GM12878 (cell line): Measurements from ENCODE around the gene KHK. TPM values are rescaled to one million over a fixed set of nuclear protein-coding genes. Genes with fewer than 3 reads are reported as not detected.
A peak's percentile ranks its signal among the peaks of the same experiment; 100 is the strongest.

ENCODE experiments used
- ASH2L ChIP-seq: fragments of 300-600, 200-600 bp; sonication (generic); IDR thresholded peaks from 2 replicates; pipeline ENCODE4 v1.6.1; 2017; ENCODE audit warnings: low read depth, mild to moderate bottlenecking, borderline replicate concordance
- BACH1 ChIP-seq: fragments of 450-650 bp; IDR thresholded peaks from 2 replicates; pipeline ENCODE4 v1.6.1; 2017; ENCODE audit warnings: mild to moderate bottlenecking, borderline replicate concordance
- BHLHE40 ChIP-seq, 2 experiments: fragments of 450-650 bp in 1 of 2; IDR thresholded peaks; 2 replicates each; pipeline ENCODE4 v1.6.1; 2011 to 2017; ENCODE audit warnings: low read depth in 2 of 2, borderline replicate concordance in 1 of 2, improper control_type of control experiment in 1 of 2, low read length in 1 of 2, mild to moderate bottlenecking in 1 of 2
- CBFB ChIP-seq: IDR thresholded peaks from 2 replicates; pipeline ENCODE4 v1.6.1; 2016; ENCODE audit warnings: antibody characterized with exemption, low read depth
- CREB1 ChIP-seq: IDR thresholded peaks from 2 replicates; pipeline ENCODE4 v1.6.1; 2012; ENCODE audit warnings: low read depth, mild to moderate bottlenecking, inconsistent platforms
- FOXM1 ChIP-seq: IDR thresholded peaks from 2 replicates; pipeline ENCODE4 v1.6.1; 2012; ENCODE audit warnings: low read depth, mild to moderate bottlenecking, inconsistent platforms, low read length, moderate library complexity
- HDAC2 ChIP-seq: fragments of 200-600 bp; sonication (generic); IDR thresholded peaks from 2 replicates; pipeline ENCODE4 v1.6.1; 2017
- HDAC6 ChIP-seq: fragments of 200-600 bp; sonication (generic); IDR thresholded peaks from one replicate; pipeline ENCODE4 v1.8.0; 2017; ENCODE audit warnings: antibody characterized with exemption; ENCODE audit not compliant: unreplicated experiment
- KDM1A ChIP-seq: fragments of 200-600 bp; sonication (generic); IDR thresholded peaks from 2 replicates; pipeline ENCODE4 v1.6.1; 2016; ENCODE audit warnings: borderline replicate concordance
- NBN ChIP-seq: fragments of 450-650 bp; IDR thresholded peaks from 2 replicates; pipeline ENCODE4 v1.6.1; 2016
- NFIC ChIP-seq: IDR thresholded peaks from 2 replicates; pipeline ENCODE4 v1.6.1; 2012; ENCODE audit warnings: low read depth, mild to moderate bottlenecking, inconsistent platforms, low read length, moderate library complexity
- NFYB ChIP-seq: IDR thresholded peaks from 2 replicates; pipeline ENCODE4 v1.6.1; 2011; ENCODE audit warnings: low read depth, mild to moderate bottlenecking, low read length, improper control_type of control experiment, moderate library complexity; ENCODE audit not compliant: insufficient read depth
- NRF1 ChIP-seq: conservative IDR thresholded peaks from 2 replicates; pipeline ENCODE4 v1.6.1; 2011; ENCODE audit warnings: mild to moderate bottlenecking, low read depth, low read length, improper control_type of control experiment
- POLR2A ChIP-seq: IDR thresholded peaks from 2 replicates; pipeline ENCODE4 v1.6.1; 2011; ENCODE audit warnings: low read depth, mild to moderate bottlenecking, low read length
- POLR2AphosphoS5 ChIP-seq: IDR thresholded peaks from 2 replicates; pipeline ENCODE4 v1.6.1; 2011; ENCODE audit warnings: mild to moderate bottlenecking, low read length, inconsistent platforms
- RBBP5 ChIP-seq: fragments of 200-600 bp; sonication (generic); conservative IDR thresholded peaks from 2 replicates; pipeline ENCODE4 v1.6.1; 2016
- RELA ChIP-seq: fragments of 450-650 bp; IDR thresholded peaks from 2 replicates; pipeline ENCODE4 v1.8.0; 2014; ENCODE audit warnings: borderline replicate concordance; ENCODE audit not compliant: partially characterized antibody
- SIX5 ChIP-seq: IDR thresholded peaks from 2 replicates; pipeline ENCODE4 v1.6.1; 2011; ENCODE audit warnings: mild to moderate bottlenecking, low read depth, low read length, moderate library complexity; ENCODE audit not compliant: severe bottlenecking
- SREBF2 ChIP-seq: IDR thresholded peaks from 2 replicates; pipeline ENCODE4 v1.6.1; 2012; ENCODE audit warnings: mild to moderate bottlenecking, low read length
- TBL1XR1 ChIP-seq: IDR thresholded peaks from 2 replicates; pipeline ENCODE4 v1.6.1; 2012; ENCODE audit warnings: low read depth, low read length, improper control_type of control experiment
- TCF12 ChIP-seq: IDR thresholded peaks from 2 replicates; pipeline ENCODE4 v1.6.1; 2011; ENCODE audit warnings: low read depth, mild to moderate bottlenecking, low read length
- WRNIP1 ChIP-seq: IDR thresholded peaks from 2 replicates; pipeline ENCODE4 v1.6.1; 2011; ENCODE audit warnings: low read depth, low read length, improper control_type of control experiment, borderline replicate concordance
- YBX1 ChIP-seq: fragments of 450-650 bp; IDR thresholded peaks from 2 replicates; pipeline ENCODE4 v1.6.1; 2016; ENCODE audit warnings: antibody characterized with exemption
- ZBED1 ChIP-seq: IDR thresholded peaks from 2 replicates; pipeline ENCODE4 v1.6.1; 2016; ENCODE audit warnings: borderline replicate concordance
- ZBTB33 ChIP-seq: fragments of 450-650 bp; IDR thresholded peaks from 2 replicates; pipeline ENCODE4 v1.6.1; 2017; ENCODE audit warnings: mild to moderate bottlenecking
- ZZZ3 ChIP-seq: IDR thresholded peaks from 2 replicates; pipeline ENCODE4 v1.6.1; 2011; ENCODE audit warnings: low read depth; ENCODE audit not compliant: control insufficient read depth, insufficient read length
- polyA plus RNA-seq, 11 experiments: library from polyadenylated mRNA; depleted of rRNA in 4 of 11; unstranded in 6 of 11; stranded (reverse) in 5 of 11; fragments of >200 nt; fragmentation: Nextera tagmentation in 4 of 11; fragmentation: Illumina TruSeq in 1 of 11; extraction: Ambion mirVana in 4 of 11; extraction: Trizol in 1 of 11; gene quantifications; 1 replicate in 1 of 11; 2 replicates in 10 of 11; pipeline versions ENCODE4 v1.2.1 to v1.2.3, GENCODE V29; 2011 to 2016; ENCODE audit warnings: inconsistent platforms in 2 of 11, missing spikeins in 2 of 11, low read depth in 1 of 11
- total RNA-seq, 4 experiments: library from RNA; depleted of rRNA in 3 of 4; stranded (reverse); fragments of >200 nt in 3 of 4; fragmentation: Illumina TruSeq in 1 of 4; extraction: Trizol in 1 of 4; gene quantifications; 2 replicates each; pipeline versions ENCODE4 v1.2.1 to v1.2.3, GENCODE V29; 2013 to 2021
- TF ChIP-seq, protein P1 (sequence below): IDR thresholded peaks from 2 replicates; pipeline ENCODE4 v1.6.1; 2012; ENCODE audit warnings: mild to moderate bottlenecking, low read depth, low read length
- TF ChIP-seq, protein P2 (sequence below): IDR thresholded peaks from 2 replicates; pipeline ENCODE4 v1.6.1; 2012; ENCODE audit warnings: low read depth, low read length, improper control_type of control experiment

The KHK gene
- total and polyA plus RNA-seq, 10 of the 15 experiments (the other 5 are each of a cell fraction or from before 2014, with no cell fraction given): 0.31 to 11.8 (median 3.9) TPM

DNA sequence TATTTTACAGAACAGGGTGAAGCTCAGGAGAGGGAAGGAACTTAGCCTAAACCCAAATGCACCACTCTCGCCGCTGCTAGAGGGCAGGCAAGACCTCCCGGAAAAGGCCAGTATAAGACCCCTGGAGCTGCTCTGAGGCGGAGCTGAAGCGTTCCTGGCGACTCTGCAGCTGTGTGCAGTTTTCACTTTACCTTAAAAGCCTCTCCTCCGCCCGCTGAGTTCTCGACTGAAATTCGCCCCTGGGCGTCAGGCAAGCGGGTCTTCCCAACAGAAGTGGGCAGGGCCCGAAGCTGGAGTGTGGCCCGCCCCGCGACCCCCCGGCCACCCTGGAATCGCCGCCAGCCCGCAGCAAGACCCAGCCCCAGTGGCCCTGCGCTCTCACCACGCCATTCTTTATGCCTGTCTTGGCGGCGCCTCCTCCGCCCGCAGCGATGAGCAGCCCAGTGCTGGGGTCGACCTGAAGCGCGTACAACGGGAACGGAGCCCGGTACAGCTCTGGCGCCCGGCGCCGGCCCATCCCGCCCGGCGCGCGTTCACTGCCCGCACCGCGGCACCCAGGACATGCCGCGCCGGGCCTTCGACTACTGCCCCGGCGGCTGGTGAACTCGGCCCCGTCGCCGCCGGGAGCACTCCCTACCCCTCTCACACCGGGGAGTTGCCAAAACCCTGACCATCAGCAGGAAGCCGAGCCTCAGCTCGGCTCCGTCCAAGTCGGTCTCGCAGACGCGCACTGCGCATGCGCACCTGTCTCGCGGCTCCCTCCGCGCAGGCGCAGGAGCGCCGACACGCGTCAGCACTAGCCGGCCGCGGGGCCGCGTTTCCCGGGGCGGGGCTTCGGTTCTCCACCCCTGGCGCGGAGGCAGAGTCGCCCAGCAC lies 47.6 kb downstream of the KHK start, which contains the start of gene PREB (continued):
- TF ChIP-seq, protein P1, sequence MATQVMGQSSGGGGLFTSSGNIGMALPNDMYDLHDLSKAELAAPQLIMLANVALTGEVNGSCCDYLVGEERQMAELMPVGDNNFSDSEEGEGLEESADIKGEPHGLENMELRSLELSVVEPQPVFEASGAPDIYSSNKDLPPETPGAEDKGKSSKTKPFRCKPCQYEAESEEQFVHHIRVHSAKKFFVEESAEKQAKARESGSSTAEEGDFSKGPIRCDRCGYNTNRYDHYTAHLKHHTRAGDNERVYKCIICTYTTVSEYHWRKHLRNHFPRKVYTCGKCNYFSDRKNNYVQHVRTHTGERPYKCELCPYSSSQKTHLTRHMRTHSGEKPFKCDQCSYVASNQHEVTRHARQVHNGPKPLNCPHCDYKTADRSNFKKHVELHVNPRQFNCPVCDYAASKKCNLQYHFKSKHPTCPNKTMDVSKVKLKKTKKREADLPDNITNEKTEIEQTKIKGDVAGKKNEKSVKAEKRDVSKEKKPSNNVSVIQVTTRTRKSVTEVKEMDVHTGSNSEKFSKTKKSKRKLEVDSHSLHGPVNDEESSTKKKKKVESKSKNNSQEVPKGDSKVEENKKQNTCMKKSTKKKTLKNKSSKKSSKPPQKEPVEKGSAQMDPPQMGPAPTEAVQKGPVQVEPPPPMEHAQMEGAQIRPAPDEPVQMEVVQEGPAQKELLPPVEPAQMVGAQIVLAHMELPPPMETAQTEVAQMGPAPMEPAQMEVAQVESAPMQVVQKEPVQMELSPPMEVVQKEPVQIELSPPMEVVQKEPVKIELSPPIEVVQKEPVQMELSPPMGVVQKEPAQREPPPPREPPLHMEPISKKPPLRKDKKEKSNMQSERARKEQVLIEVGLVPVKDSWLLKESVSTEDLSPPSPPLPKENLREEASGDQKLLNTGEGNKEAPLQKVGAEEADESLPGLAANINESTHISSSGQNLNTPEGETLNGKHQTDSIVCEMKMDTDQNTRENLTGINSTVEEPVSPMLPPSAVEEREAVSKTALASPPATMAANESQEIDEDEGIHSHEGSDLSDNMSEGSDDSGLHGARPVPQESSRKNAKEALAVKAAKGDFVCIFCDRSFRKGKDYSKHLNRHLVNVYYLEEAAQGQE: no peak
- TF ChIP-seq SREBF2 (no peak), HDAC6 (no peak), BACH1 (0 out of 2 replicates have a peak, but pooled peaks have one; percentile 38), NBN (no peak), RBBP5 (no peak), ZBED1 (no peak), FOXM1 (no peak), WRNIP1 (no peak), KDM1A (no peak), ZBTB33 (no peak), SIX5 (peak; percentile 56), ZZZ3 (no peak), YBX1 (no peak), TCF12 (no peak), ASH2L (peak; percentile 81; the same call in 1 of the 2 replicates), NRF1 (peak; percentile 99), HDAC2 (no peak), CREB1 (peak; percentile 77), TBL1XR1 (no peak), NFIC (no peak), BHLHE40 (IDR thresholded peaks at IDR 0.05; ENCODE audit: borderline replicate concordance in 1 of 2, low read depth in 2 of 2, low read length in 1 of 2) (peak in 1 of 2 experiments; percentile 45; a peak in 2 of 4 replicates), CBFB (no peak), POLR2A (peak; percentile 89), RELA (no peak), POLR2AphosphoS5 (peak; percentile 89), NFYB (no peak)
- TF ChIP-seq, protein P2, sequence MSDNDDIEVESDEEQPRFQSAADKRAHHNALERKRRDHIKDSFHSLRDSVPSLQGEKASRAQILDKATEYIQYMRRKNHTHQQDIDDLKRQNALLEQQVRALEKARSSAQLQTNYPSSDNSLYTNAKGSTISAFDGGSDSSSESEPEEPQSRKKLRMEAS: no peak
